ENCODE data around the gene SLC45A1. TPM values are rescaled to one million over a fixed set of nuclear protein-coding genes. Genes with fewer than 3 reads are reported as not detected.

The SLC45A1 gene
- total and polyA plus RNA-seq, 9 of the 15 experiments (the other 6 are each of a cell fraction or from before 2014, with no cell fraction given) = not detected

DNA sequence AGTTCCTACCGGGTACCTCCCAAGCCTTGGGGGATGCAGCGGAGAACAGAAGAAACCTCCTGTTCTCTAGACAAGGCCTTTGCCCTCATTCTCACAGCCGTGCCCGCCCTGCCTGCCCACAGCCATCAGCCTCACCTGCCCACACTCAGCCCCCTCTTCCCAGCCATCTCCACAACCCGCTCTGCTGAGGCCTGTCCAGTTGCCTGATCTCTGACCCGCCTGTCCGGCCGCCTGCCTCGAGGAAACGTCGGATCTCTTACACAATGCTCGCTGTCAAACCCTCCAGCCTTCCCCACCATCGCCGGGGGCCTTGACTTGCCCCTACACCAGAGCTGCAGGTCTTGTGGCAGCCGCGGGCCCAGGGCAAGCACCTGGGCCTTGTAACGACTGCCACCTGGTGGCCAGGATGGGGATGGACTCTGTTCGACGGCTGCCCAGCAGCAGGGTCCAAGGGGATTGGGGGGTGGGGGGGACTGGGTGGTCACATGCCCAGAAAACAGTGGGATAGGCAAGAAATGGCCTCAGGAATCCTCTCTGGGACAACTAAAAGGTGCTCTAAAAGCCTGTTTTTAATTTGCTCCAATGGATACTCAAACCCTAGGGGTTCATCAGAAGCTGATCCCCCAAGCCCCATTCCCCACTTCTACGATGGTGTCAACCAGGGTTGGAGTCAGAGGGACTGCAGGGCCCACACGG is 31.0 kb downstream of the SLC45A1 start (continued):
- TF ChIP-seq, protein P1, sequence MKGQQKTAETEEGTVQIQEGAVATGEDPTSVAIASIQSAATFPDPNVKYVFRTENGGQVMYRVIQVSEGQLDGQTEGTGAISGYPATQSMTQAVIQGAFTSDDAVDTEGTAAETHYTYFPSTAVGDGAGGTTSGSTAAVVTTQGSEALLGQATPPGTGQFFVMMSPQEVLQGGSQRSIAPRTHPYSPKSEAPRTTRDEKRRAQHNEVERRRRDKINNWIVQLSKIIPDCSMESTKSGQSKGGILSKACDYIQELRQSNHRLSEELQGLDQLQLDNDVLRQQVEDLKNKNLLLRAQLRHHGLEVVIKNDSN (CRISPR knock-in tag; IDR thresholded peaks at IDR 0.05) = no peak
- TF ChIP-seq, protein P2, sequence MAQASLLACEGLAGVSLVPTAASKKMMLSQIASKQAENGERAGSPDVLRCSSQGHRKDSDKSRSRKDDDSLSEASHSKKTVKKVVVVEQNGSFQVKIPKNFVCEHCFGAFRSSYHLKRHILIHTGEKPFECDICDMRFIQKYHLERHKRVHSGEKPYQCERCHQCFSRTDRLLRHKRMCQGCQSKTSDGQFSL (CRISPR knock-in tag; IDR thresholded peaks at IDR 0.05) = 0 out of 2 replicates have a peak, but pooled peaks have one; percentile 1
- TF ChIP-seq, protein P2 (tag; IDR thresholded peaks at IDR 0.05) = 0 out of 4 replicates have a peak, but pooled peaks of 1 of the 2 experiments have one; percentile 37
- TF ChIP-seq PCBP1 (IDR thresholded peaks at IDR 0.05; ENCODE audit: low read depth, low read length, poor library complexity, severe bottlenecking) = peak; percentile 79
- no peak for TF ChIP-seq FOXJ3 (CRISPR knock-in tag; IDR thresholded peaks at IDR 0.05)
- no peak for TF ChIP-seq BDP1 (IDR thresholded peaks at IDR 0.05; ENCODE audit: insufficient read depth, insufficient read length)
- TF ChIP-seq, protein P3, sequence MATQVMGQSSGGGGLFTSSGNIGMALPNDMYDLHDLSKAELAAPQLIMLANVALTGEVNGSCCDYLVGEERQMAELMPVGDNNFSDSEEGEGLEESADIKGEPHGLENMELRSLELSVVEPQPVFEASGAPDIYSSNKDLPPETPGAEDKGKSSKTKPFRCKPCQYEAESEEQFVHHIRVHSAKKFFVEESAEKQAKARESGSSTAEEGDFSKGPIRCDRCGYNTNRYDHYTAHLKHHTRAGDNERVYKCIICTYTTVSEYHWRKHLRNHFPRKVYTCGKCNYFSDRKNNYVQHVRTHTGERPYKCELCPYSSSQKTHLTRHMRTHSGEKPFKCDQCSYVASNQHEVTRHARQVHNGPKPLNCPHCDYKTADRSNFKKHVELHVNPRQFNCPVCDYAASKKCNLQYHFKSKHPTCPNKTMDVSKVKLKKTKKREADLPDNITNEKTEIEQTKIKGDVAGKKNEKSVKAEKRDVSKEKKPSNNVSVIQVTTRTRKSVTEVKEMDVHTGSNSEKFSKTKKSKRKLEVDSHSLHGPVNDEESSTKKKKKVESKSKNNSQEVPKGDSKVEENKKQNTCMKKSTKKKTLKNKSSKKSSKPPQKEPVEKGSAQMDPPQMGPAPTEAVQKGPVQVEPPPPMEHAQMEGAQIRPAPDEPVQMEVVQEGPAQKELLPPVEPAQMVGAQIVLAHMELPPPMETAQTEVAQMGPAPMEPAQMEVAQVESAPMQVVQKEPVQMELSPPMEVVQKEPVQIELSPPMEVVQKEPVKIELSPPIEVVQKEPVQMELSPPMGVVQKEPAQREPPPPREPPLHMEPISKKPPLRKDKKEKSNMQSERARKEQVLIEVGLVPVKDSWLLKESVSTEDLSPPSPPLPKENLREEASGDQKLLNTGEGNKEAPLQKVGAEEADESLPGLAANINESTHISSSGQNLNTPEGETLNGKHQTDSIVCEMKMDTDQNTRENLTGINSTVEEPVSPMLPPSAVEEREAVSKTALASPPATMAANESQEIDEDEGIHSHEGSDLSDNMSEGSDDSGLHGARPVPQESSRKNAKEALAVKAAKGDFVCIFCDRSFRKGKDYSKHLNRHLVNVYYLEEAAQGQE (IDR thresholded peaks at IDR 0.05; ENCODE audit: borderline replicate concordance) = peak; percentile 84
- TF ChIP-seq, protein P3 (CRISPR knock-in tag; IDR thresholded peaks at IDR 0.05; ENCODE audit: low read depth) = no peak
- no peak for TF ChIP-seq ZFP36 (IDR thresholded peaks at IDR 0.05; ENCODE audit: low read depth, low read length, partially characterized antibody)
- 0 out of 2 replicates have a peak, but pooled peaks have one; percentile 71 for TF ChIP-seq HLTF (IDR thresholded peaks at IDR 0.05)
- no peak for TF ChIP-seq SMARCE1 (IDR thresholded peaks at IDR 0.05)
- no peak for TF ChIP-seq ZNF324 (CRISPR knock-in tag; IDR thresholded peaks at IDR 0.05)
- no peak for TF ChIP-seq ZFP30 (CRISPR knock-in tag; IDR thresholded peaks at IDR 0.05; ENCODE audit: borderline replicate concordance)
- TF ChIP-seq STAG1 (CRISPR knock-in tag; IDR thresholded peaks at IDR 0.05; ENCODE audit: borderline replicate concordance) = peak; percentile 94; the same call in 1 of the 2 replicates
- TF ChIP-seq, protein P4, sequence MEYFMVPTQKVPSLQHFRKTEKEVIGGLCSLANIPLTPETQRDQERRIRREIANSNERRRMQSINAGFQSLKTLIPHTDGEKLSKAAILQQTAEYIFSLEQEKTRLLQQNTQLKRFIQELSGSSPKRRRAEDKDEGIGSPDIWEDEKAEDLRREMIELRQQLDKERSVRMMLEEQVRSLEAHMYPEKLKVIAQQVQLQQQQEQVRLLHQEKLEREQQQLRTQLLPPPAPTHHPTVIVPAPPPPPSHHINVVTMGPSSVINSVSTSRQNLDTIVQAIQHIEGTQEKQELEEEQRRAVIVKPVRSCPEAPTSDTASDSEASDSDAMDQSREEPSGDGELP (CRISPR knock-in tag; IDR thresholded peaks at IDR 0.05; ENCODE audit: borderline replicate concordance) = peak; percentile 62
- TF ChIP-seq SMARCB1 (IDR thresholded peaks at IDR 0.05; ENCODE audit: insufficient read length, low read depth) = no peak
- no peak for TF ChIP-seq FIP1L1 (IDR thresholded peaks at IDR 0.05; ENCODE audit: low read depth, low read length, poor library complexity, severe bottlenecking)
- no peak for TF ChIP-seq BRD9 (IDR thresholded peaks at IDR 0.05; ENCODE audit: low read depth, partially characterized antibody)

All from K562 (cell line).